Neural crest cell (in vitro differentiated cells): ENCODE measurements around the gene THEMIS. TPM values are rescaled to one million over a fixed set of nuclear protein-coding genes. Genes with fewer than 3 reads are reported as not detected.

Experiments used
- DNase-seq: peaks from one replicate; pipeline ENCODE4 v3.0.0; 2021; ENCODE audit warnings: low read depth, mixed read lengths, low spot score
- H3K27ac Mint-ChIP-seq: one replicate; pipeline ENCODE4 v1.8.0; 2021; ENCODE audit warnings: mild to moderate bottlenecking, mixed read lengths; ENCODE audit not compliant: unreplicated experiment
- H3K27me3 Mint-ChIP-seq: 2 replicates; pipeline ENCODE4 v1.8.0; 2021; ENCODE audit warnings: low read depth, mild to moderate bottlenecking, mixed read lengths
- H3K36me3 Mint-ChIP-seq: 2 replicates; pipeline ENCODE4 v1.8.0; 2021; ENCODE audit warnings: low read depth, mild to moderate bottlenecking, mixed read lengths
- H3K4me1 Mint-ChIP-seq: 2 replicates; pipeline ENCODE4 v1.8.0; 2021; ENCODE audit warnings: mixed read lengths
- H3K4me3 Mint-ChIP-seq: one replicate; pipeline ENCODE4 v1.8.0; 2021; ENCODE audit warnings: mild to moderate bottlenecking, mixed read lengths
- H3K9me3 Mint-ChIP-seq: 2 replicates; pipeline ENCODE4 v1.8.0; 2021; ENCODE audit warnings: mixed read lengths
- CTCF ChIP-seq: fragments of 200-600 bp; sonication (generic); conservative IDR thresholded peaks from 2 replicates; pipeline ENCODE4 v1.5.0; 2021; ENCODE audit warnings: antibody characterized with exemption, mild to moderate bottlenecking
- total RNA-seq: library from RNA; stranded (reverse); gene quantifications from 2 replicates; pipeline ENCODE4 v1.2.1, GENCODE V29; 2021

Gene THEMIS
- total RNA-seq, 1 donor from 2014 or later, result not detected

DNA sequence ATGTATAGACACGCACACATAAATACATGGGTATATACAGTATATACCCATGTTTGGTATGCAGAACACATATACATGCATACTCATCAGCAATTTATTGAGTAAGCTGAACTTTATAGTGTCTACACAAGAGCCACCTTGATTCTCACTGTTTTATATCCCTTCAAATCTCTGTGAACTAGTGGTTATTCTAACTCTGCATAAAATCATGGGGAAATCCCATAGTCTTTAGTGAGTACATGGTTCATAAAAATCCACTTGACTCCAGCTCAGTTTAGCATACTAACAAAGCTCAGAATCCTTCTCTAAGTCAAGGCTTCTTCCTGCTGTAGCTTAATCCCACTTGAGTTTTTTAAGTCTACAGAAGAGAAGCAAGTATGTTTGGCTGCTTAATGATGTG, 104.1 kb downstream of the THEMIS start:
- H3K4me1 Mint-ChIP-seq, result no peaks in the 10 kb centered on the region
- no peaks in the 10 kb centered on the region for H3K36me3 Mint-ChIP-seq
- no peak for DNase-seq
- no peak overlapping the region for H3K4me3 Mint-ChIP-seq
- H3K27me3 Mint-ChIP-seq, result no peaks in the 10 kb centered on the region
- TF ChIP-seq CTCF, result no peak
- H3K9me3 Mint-ChIP-seq, result peaks cover 2% of the 10 kb centered on the region
- no peak overlapping the region for H3K27ac Mint-ChIP-seq

DNA sequence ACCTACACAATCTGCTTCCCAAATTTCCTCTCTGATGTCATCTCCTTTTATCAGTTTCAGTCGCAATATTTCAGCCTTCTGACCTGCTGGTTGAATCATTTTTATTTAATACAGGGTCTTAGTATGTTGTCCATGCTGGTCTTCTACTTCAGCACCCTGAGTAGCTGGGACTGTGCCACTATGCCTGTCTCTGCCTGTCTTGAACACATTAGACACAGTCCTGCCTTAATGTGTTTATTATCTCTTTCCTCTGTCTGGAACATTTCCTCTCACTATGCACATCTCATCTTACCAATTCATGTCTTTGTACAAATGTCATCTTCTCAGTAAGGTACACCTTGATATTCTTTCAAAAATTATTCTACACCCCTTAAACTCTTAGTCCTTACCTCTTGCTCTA, 106.5 kb downstream of the THEMIS start:
- no peaks in the 10 kb centered on the region for H3K27me3 Mint-ChIP-seq
- no peak overlapping the region for H3K4me3 Mint-ChIP-seq
- no peaks in the 10 kb centered on the region for H3K9me3 Mint-ChIP-seq
- H3K36me3 Mint-ChIP-seq, result no peaks in the 10 kb centered on the region
- H3K27ac Mint-ChIP-seq, result no peak overlapping the region
- no peak for TF ChIP-seq CTCF
- no peak for DNase-seq
- no peaks in the 10 kb centered on the region for H3K4me1 Mint-ChIP-seq

DNA sequence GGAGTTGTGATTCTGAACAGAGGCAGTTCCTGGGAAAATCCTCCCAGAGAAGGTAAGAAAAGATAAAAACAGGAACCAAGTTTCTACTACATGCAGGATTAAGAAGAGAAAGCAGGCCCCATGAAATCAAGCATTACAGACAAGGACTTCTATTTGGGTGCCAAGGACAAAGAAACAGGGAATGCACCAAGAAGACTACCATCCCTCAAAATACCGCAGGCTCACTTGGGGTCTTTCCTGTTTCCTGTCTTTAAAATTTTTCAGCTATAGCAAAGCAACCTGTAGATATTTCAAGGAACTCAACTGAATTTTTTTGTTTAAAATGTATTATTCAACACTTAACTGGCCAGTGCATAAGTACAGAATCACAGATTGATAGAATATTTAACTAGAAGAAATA, 107.5 kb downstream of the THEMIS start:
- no peak for TF ChIP-seq CTCF
- Mint-ChIP-seq H3K4me1 (no peaks in the 10 kb centered on the region), H3K4me3 (no peak overlapping the region), H3K36me3 (no peaks in the 10 kb centered on the region), H3K9me3 (no peaks in the 10 kb centered on the region), H3K27me3 (no peaks in the 10 kb centered on the region), H3K27ac (no peak overlapping the region)
- no peak for DNase-seq

- no peak overlapping the region for H3K4me3 Mint-ChIP-seq
Measured at GRCh38 chr6:127792616-127793015, 108.2 kb downstream of the THEMIS start.

DNA sequence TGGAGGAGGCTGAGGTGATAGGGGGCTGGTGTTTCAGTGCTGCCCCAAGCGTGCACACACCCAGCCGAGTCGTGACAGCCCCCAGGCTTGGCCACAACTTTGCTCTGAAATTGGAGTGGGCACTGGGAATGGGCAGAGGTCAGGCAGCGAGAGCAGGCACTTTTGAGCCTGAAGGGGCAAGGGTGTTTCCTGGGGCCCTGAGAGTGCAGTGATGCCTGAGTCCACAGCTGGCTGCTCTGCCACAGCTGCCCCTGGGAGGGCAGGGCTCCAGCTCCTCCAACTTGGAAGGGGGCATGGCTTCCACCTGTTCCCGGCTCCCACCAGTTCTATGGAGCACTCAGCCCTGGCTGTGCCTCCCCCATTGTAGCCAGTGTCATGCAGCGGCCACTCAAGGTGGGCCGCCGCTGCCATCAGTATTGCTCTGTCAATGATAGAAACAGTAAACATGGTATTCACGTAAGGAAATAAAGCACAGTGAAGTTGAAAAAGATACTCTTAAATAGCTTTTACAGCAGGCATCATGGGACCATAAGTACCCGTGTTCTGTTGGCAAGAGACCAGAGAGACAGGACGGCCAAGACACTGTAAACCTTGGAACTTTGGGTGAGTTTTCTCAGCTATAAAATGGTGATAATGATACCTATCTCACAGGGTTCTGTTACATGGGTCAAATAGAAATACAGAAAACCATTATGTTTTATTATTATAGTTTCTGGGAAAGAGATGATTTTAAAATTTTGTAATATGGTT, 108.9 kb downstream of the THEMIS start:
- no peaks in the 10 kb centered on the region for H3K4me1 Mint-ChIP-seq
- no peak for TF ChIP-seq CTCF
- no peak overlapping the region for H3K27ac Mint-ChIP-seq

More at GRCh38 chr6:127792616-127793015, 108.2 kb downstream of the THEMIS start:
- Mint-ChIP-seq H3K36me3 (no peaks in the 10 kb centered on the region), H3K4me1 (no peaks in the 10 kb centered on the region), H3K27me3 (no peaks in the 10 kb centered on the region), H3K27ac (no peak overlapping the region), H3K9me3 (no peaks in the 10 kb centered on the region)
- DNase-seq, result no peak
- TF ChIP-seq CTCF, result no peak

More for the DNA sequence above, 108.9 kb downstream of the THEMIS start:
- Mint-ChIP-seq H3K27me3 (no peaks in the 10 kb centered on the region), H3K4me3 (no peak overlapping the region), H3K9me3 (no peaks in the 10 kb centered on the region), H3K36me3 (no peaks in the 10 kb centered on the region)
- DNase-seq, result no peak
